Ureter (tissue), 1 donor: ENCODE measurements around the gene RHOXF2B. TPM values are rescaled to one million over a fixed set of nuclear protein-coding genes. Genes with fewer than 3 reads are reported as not detected.
"Not testable (repeated sequence)": the region's sequence is repeated elsewhere in the genome, so short reads cannot be mapped to it uniquely, and the experiment has no call there.

Experiments
- DNase-seq: peaks from one replicate; pipeline ENCODE4 v3.0.0-alpha.2; 2020; ENCODE audit warnings: low spot score
- total RNA-seq: library from RNA; stranded (reverse); gene quantifications from one replicate; pipeline ENCODE4 v1.2.4, GENCODE V29; 2023
- donor health status: DM: yes; HTN: yes; CAD: no.

Gene RHOXF2B
- total RNA-seq, result not detected

GRCh38 chrX:120077590-120077989 lies at the start of gene RHOXF2B:
Gene RHOXF2B, minus strand, starts transcription at chrX:120077690. Its CDS starts 138 bp downstream, at chrX:120077552.
- not testable (repeated sequence) for DNase-seq

GRCh38 chrX:120125444-120125843 lies 48.0 kb upstream of the RHOXF2B start:
- no peak for DNase-seq

GRCh38 chrX:120120223-120120622 lies 42.7 kb upstream of the RHOXF2B start:
- DNase-seq, result no peak

GRCh38 chrX:120115438-120115963 lies 38.0 kb upstream of the RHOXF2B start, which contains the start of gene RHOXF1:
Gene RHOXF1, minus strand, starts transcription at chrX:120115913. Its CDS starts 51 bp downstream, at chrX:120115862.
- DNase-seq, result no peak

- no peak for DNase-seq
Measured at GRCh38 chrX:120111611-120112010, 34.1 kb upstream of the RHOXF2B start.

DNA sequence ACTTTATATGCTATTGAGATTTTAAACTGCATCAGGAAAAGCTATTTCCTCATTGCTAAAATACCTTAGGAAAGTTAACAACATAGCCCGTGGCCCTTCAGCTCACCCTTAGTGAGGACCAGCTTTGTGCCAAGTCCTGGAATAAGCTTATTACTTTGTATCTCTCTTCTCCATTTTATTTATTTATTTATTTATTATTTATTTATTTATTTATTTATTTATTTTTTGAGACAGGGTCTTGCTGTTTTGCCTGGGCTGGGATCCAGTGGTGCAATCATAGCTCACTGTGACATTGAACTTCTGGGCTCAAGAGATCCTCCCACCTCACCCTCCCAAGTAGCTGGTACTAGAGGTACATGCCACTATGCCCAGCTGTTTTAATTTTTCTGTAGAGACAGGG lies 31.9 kb upstream of the RHOXF2B start:
- no peak for DNase-seq

DNA sequence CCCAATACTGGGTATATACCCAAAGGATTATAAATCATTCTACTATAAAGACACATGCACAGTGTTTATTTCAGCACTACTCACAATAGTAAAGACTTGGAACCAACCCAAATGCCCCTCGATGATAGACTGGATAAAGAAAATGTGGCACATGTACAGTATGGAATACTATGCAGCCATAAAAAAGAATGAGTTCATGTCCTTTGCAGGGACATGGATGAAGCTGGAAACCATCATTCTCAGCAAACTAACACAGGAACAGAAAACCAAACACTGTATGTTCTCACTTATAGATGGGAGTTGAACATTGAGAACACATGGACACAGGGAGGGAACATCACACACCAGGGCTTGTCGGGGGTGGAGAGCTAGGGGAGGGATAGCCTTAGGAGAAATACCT lies 27.2 kb upstream of the RHOXF2B start:
- not testable (repeated sequence) for DNase-seq

DNA sequence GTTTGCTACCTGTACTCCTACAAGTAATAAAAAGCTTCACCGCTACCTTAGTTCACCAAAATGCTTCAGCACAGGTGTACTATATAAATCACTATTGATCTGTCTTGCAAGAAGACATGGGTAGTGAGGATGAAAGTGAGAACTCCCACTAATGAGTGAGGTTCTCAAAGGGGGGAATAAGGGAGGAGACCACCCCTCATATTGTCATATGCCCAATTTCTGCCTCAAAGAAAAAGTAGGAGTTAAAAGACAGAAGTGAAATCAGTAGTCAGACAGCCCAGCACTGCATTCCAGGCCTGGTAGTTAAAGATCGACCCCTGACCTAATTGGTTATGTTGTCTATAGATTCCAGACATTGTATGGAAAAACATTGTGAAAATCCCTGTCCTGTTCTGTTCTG lies 23.6 kb upstream of the RHOXF2B start:
- not testable (repeated sequence) for DNase-seq

DNA sequence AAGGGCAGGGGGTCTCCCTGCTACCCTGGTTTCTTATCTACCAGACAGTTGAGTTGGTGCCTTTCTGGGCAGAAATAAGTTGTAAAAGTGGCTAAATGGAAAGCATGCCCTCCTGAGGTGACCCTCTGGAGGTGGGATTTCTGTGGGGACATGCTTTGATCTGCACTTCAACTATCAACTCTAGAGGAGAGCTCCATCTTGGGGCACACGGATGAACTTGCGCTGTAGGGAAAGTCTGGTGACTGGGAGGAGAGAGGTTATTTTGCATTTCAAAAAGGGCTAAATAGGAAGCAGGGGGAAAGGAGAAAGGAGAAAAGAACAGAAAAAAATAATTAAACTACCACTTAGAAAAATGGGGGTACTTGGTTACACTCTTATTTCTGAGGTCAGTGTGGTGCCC lies 12.7 kb upstream of the RHOXF2B start:
- DNase-seq, result no peak

DNA sequence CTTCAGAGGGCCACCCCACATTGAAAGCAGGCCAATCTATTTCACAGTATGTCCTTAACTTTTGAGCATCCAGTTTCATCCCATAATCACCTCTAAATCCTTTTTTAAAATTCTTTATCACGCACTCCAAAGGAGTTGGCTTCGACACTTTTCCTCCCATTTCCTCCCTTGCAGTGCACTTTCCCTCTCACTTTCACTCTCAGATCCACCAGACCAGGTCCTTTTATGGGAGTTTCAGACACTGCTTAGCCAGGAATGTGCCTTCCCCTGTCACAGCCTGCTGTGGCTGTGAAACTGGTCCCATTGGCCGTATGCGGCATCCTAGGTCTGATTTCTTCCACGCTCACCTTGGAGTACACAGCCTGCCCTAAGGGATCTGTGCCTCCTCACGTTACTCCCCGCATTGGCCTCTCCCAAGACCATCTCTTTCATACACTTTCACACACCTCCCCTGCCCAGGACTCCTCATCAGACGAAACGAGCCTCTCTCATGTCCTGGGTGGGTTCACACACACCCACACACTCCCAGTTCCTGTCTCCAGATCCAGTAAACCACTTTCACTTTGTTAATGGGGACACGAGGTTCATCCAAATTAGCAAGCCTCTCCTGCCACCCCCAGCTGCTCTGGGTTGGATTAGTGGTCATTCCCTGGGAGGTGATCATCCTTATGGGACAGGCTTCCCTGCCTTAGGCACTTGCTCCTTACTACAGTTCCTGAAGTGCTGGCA lies 10.0 kb upstream of the RHOXF2B start:
- DNase-seq, result no peak

- not testable (repeated sequence) for DNase-seq
Measured at GRCh38 chrX:120085553-120086185, 8.2 kb upstream of the RHOXF2B start.

GRCh38 chrX:120066169-120066568 lies 11.3 kb downstream of the RHOXF2B start:
- not testable (repeated sequence) for DNase-seq

DNA sequence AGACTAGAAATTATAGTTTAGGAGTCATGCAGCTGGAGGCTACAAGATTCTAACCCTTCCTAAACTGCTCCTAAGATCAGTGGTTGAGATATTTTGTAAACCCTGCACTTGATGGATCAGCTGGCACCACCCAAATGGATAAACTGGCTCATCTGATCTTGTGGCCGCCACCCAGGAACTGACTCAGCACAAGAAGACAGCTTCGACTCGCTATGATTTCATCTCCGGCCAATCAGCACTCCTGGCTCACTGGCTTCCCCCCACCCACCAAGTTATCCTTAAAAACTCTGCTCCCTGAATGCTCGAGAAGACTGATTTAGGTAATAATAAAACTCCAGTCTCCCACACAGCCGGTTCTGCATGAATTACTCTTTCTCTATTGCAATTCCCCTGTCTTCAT lies 34.8 kb downstream of the RHOXF2B start:
- not testable (repeated sequence) for DNase-seq

GRCh38 chrX:120042247-120042646 lies 35.2 kb downstream of the RHOXF2B start:
- not testable (repeated sequence) for DNase-seq

GRCh38 chrX:120040176-120040575 lies 37.3 kb downstream of the RHOXF2B start:
- not testable (repeated sequence) for DNase-seq

DNA sequence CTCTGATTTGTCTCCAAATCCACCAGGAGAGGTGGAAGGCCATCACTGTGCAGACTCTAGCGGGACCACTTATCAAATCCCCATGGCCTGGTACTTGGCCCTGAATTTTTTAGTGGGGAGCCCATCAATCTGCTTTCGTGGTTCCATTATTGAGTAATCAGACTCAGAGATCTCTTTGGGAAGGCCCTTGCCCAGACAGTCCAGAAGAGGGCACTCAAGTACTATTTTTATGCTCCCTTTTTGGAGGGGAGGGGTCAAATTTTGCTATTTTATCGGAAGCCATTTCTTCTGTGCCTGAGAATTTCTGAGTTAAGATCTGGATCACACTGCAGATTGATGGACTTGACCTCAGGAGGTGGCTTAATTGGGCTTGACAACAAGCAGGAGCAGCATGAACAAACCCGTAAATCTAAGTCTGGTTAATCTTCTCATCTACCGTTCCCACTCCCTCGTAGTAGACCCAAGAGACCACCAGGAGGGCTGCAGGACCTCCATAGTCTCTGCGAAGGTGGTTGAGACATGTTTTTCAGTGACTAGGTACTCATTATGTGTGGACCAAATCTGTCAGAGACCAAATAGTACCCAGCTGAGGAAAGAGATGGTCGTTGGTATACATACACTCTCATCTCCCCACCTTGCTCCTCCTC lies 38.3 kb downstream of the RHOXF2B start:
- DNase-seq, result not testable (repeated sequence)

DNA sequence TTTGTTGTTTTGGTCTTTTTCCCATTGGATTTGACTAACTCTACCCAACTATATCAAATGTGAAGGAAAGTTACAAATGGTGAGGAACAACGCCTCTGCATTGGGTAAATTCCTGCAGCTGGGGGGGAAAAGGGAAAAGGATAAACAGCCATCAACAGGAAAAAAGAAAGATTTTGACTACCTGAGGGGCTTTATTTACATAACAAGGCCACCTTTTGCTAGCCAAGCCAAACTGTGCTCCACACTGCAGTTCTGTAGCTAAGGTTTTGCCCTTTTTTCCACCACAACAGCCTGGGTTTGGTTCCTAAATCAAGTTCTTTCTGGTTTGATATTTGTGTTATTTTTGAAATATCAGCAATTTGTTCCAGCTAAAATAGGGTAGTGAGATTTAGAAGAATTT lies 40.8 kb downstream of the RHOXF2B start:
- no peak for DNase-seq

DNA sequence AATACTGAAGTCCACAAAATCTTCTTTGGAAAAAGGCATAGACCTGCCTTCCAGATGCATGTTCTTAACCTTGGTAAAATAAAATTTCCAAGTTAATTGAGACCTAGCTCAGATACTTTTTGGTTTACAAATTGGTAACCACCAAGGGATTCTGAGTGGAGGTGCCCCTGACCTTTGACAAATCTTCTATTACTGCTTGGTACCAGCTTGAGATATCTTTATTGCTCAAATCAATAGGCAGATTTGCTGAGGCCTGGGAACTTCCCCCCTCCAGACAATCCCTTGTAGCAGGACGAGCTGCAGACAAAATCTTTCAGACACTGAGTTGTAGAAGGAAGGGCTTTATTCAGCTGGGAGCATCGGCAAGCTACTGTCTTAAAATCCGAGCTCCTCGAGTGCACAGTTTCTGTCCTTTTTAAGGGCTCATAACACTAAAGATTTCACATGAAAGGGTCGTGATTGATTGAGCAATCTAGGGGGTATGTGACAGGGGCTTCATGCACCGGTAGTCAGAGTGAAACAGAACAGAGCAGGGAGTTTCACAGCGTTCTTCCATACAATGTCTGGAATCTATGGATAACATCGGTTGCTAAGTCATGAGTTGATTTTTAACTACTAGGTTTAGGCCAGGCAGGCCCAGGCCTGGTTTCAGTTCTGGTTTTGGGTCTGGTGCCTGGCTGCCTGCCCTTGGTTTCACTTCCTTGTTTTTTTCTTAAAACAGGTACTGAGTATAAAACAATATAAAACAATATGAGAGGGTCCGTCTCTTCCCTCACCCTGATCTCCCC lies 41.8 kb downstream of the RHOXF2B start:
- DNase-seq, result not testable (repeated sequence)

DNA sequence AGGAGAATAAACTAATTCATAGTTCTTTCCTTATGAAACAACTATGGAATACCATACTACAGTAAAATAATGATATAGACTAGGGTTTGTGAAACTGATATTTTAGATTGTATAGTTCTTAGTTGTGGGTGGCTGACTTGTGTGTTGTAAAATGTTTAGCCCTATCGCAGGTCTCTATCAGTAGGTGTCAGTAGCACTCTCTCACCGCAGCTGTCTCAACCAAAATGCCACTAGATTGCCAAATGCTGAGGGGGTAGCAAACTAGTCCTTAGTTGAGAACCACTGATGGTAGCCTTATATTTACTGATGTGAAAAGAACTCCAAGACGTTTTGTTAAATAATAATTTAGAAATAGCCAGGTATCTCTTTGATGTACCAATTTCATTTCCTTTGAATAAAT lies 48.1 kb downstream of the RHOXF2B start:
- DNase-seq, result no peak

DNA sequence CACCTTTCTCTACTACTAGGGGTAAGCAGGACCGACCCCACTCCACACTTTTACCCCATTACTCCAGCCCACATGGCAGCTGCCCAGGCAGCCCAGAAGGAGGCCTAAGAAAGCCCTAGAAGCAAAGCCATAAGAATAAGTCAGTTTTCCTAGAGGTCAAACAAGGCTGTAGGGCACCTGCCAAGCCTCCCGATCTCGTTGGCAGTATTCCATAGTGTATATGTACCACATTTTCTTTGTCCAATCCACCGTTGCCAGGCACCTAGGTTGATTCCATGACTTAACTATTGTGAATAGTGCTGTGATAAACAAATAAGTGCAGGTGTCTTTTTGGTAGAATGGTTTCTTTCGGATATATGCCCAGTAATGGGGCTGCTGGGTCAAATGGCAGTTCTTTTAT lies 54.2 kb downstream of the RHOXF2B start:
- DNase-seq, result no peak

DNA sequence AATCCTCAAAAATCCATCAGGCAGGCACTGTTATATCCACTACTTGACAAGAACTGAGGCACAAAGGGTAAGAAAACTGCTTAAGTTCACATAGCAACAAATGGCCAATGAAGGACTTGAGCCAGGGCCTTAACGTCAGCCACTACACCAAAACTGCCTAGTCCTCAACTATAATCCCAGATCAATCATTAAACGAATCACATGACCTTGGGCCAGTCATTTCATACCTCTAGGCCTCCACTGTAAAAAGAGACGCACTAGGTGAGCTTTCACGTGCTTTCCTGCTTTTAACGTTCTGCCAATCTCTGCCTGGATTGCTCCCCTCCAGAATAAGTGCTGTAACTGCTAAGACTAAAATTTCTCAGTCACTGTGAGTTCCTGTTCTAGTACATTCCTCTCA lies 54.7 kb downstream of the RHOXF2B start:
- DNase-seq, result no peak
